GM21576 (cell line): ENCODE results near the gene CADM1.

ENCODE experiments used
- ATAC-seq: cut with Tn5 transposase; IDR thresholded peaks from one replicate; pipeline ENCODE4 v1.9.1; 2021; ENCODE audit warnings: mild to moderate bottlenecking, moderate library complexity; ENCODE audit not compliant: unreplicated experiment

The CADM1 gene

GRCh38 chr11:115452241-115452640 lies 52.0 kb downstream of the CADM1 start:
- ATAC-seq = no peak

- no peak for ATAC-seq
Observed at GRCh38 chr11:115450519-115450918, 53.7 kb downstream of the CADM1 start.

GRCh38 chr11:115447273-115447864 lies 56.8 kb downstream of the CADM1 start:
- no peak for ATAC-seq

- ATAC-seq = no peak
Observed at GRCh38 chr11:115446214-115446613, 58.0 kb downstream of the CADM1 start.

- no peak for ATAC-seq
Observed at GRCh38 chr11:115444542-115444941, 59.7 kb downstream of the CADM1 start.

GRCh38 chr11:115439969-115440540 lies 64.2 kb downstream of the CADM1 start:
- ATAC-seq = no peak

GRCh38 chr11:115439385-115439784 lies 64.8 kb downstream of the CADM1 start:
- ATAC-seq = no peak

- ATAC-seq = no peak
Observed at GRCh38 chr11:115437902-115438575, 66.2 kb downstream of the CADM1 start.

- ATAC-seq = no peak
Observed at GRCh38 chr11:115430345-115430744, 73.9 kb downstream of the CADM1 start.

- no peak for ATAC-seq
Observed at GRCh38 chr11:115428306-115428705, 75.9 kb downstream of the CADM1 start.

- no peak for ATAC-seq
Observed at GRCh38 chr11:115425816-115426215, 78.4 kb downstream of the CADM1 start.

GRCh38 chr11:115425250-115425649 lies 79.0 kb downstream of the CADM1 start:
- ATAC-seq = no peak

- ATAC-seq = no peak
Observed at GRCh38 chr11:115423728-115424459, 80.3 kb downstream of the CADM1 start.

GRCh38 chr11:115421992-115422689 lies 82.1 kb downstream of the CADM1 start:
- no peak for ATAC-seq

- ATAC-seq = no peak
Observed at GRCh38 chr11:115421352-115421991, 82.7 kb downstream of the CADM1 start.

GRCh38 chr11:115420505-115420904 lies 83.7 kb downstream of the CADM1 start:
- ATAC-seq = no peak

- no peak for ATAC-seq
Observed at GRCh38 chr11:115418626-115419025, 85.6 kb downstream of the CADM1 start.

GRCh38 chr11:115418081-115418480 lies 86.1 kb downstream of the CADM1 start:
- ATAC-seq = no peak

GRCh38 chr11:115411120-115411519 lies 93.1 kb downstream of the CADM1 start:
- no peak for ATAC-seq

- ATAC-seq = no peak
Observed at GRCh38 chr11:115409691-115410220, 94.5 kb downstream of the CADM1 start.
